Thoracic aorta (tissue), 2 donors: Measurements from ENCODE around the gene ZNF575. TPM values are rescaled to one million over a fixed set of nuclear protein-coding genes. Genes with fewer than 3 reads are reported as not detected.

Experiments used
- ATAC-seq: fragments of 150-250 bp; one replicate; pipeline ENCODE4 v1.8.0; 2017; ENCODE audit warnings: low read depth; ENCODE audit not compliant: insufficient number of reproducible peaks, low FRiP score
- DNase-seq: peaks from one replicate; pipeline ENCODE4 v3.0.0-alpha.2; 2020; ENCODE audit warnings: low spot score
- H3K27ac ChIP-seq, 2 donors: fragments of 200-600 bp; sonication (generic); 1 replicate in 1 of 2; 2 replicates in 1 of 2; pipeline ENCODE4 v1.5.1; 2016; ENCODE audit warnings: mild to moderate bottlenecking in 2 of 2, moderate library complexity in 2 of 2
- H3K27me3 ChIP-seq: fragments of 200-600 bp; sonication (generic); replicated peaks from 2 replicates; pipeline ENCODE4 v1.6.0; 2016; ENCODE audit warnings: mild to moderate bottlenecking; ENCODE audit not compliant: insufficient read depth
- H3K36me3 ChIP-seq: fragments of 200-600 bp; sonication (generic); one replicate; pipeline ENCODE4 v1.5.1; 2016
- H3K4me1 ChIP-seq, 2 donors: fragments of 200-600 bp; sonication (generic); 1 replicate in 1 of 2; 2 replicates in 1 of 2; pipeline versions ENCODE4 v1.5.1 to v1.6.0; 2016; ENCODE audit warnings: low read depth in 2 of 2, mild to moderate bottlenecking in 1 of 2; ENCODE audit not compliant: control insufficient read depth in 1 of 2
- H3K4me3 ChIP-seq: fragments of 200-600 bp; sonication (generic); 2 replicates; pipeline ENCODE4 v1.5.1; 2016; ENCODE audit warnings: mild to moderate bottlenecking
- H3K9me3 ChIP-seq: fragments of 200-600 bp; sonication (generic); 2 replicates; pipeline ENCODE4 v1.5.1; 2016
- CTCF ChIP-seq: fragments of 200-600 bp; sonication (generic); IDR thresholded peaks from one replicate; pipeline ENCODE4 v1.5.1; 2019; ENCODE audit warnings: antibody characterized with exemption
- total RNA-seq, 2 donors: library from RNA; depleted of rRNA; stranded (reverse); fragments of >200 nt; gene quantifications; one replicate each; pipeline versions ENCODE4 v1.1.0 to v1.2.3, GENCODE V29; 2016

Gene ZNF575
- total RNA-seq, 2 donors from 2014 or later: 1.6 TPM; not detected in 1

- ATAC-seq: no peak
These were observed 43.7 kb upstream of the ZNF575 start for GRCh38 chr19:43489310-43489709.

GRCh38 chr19:43489979-43490599, 42.9 kb upstream of the ZNF575 start:
- ATAC-seq (no peak), DNase-seq (no peak)
- Histone ChIP-seq H3K4me3 (no peak overlapping the region), H3K4me1 (no peaks in the 10 kb centered on the region), H3K9me3 (no peaks in the 10 kb centered on the region), H3K27me3 (no peaks in the 10 kb centered on the region), H3K36me3 (no peaks in the 10 kb centered on the region), H3K27ac (no peak overlapping the region)
- no peak for TF ChIP-seq CTCF

More at GRCh38 chr19:43489310-43489709, 43.7 kb upstream of the ZNF575 start:
- Histone ChIP-seq H3K9me3 (no peaks in the 10 kb centered on the region), H3K27me3 (no peaks in the 10 kb centered on the region), H3K4me1 (no peaks in the 10 kb centered on the region), H3K4me3 (no peak overlapping the region), H3K27ac (no peak overlapping the region), H3K36me3 (no peaks in the 10 kb centered on the region)
- TF ChIP-seq CTCF: no peak
- no peak for DNase-seq

- ATAC-seq: no peak
- no peak for TF ChIP-seq CTCF
- Histone ChIP-seq H3K4me1 (no peaks in the 10 kb centered on the region), H3K36me3 (no peaks in the 10 kb centered on the region), H3K27ac (no peak overlapping the region), H3K9me3 (no peaks in the 10 kb centered on the region), H3K27me3 (no peaks in the 10 kb centered on the region), H3K4me3 (no peak overlapping the region)
- no peak for DNase-seq
These were observed 42.2 kb upstream of the ZNF575 start for GRCh38 chr19:43490759-43491158.

- no peak for ATAC-seq
- Histone ChIP-seq H3K27ac (no peak overlapping the region), H3K9me3 (no peaks in the 10 kb centered on the region), H3K4me1 (no peaks in the 10 kb centered on the region), H3K36me3 (peaks cover 10% of the 10 kb centered on the region), H3K4me3 (no peak overlapping the region), H3K27me3 (no peaks in the 10 kb centered on the region)
- no peak for DNase-seq
- TF ChIP-seq CTCF: no peak
These were observed 37.9 kb upstream of the ZNF575 start for GRCh38 chr19:43495082-43495481.

GRCh38 chr19:43496960-43497359, 36.0 kb upstream of the ZNF575 start:
- ATAC-seq: no peak
- Histone ChIP-seq H3K36me3 (peaks cover 10% of the 10 kb centered on the region), H3K27ac (no peak overlapping the region), H3K27me3 (no peaks in the 10 kb centered on the region), H3K4me3 (no peak overlapping the region), H3K9me3 (no peaks in the 10 kb centered on the region), H3K4me1 (no peaks in the 10 kb centered on the region)
- no peak for TF ChIP-seq CTCF
- DNase-seq: no peak
